Activated gamma-delta T cell (primary cell): Measurements from ENCODE around the gene SHISA7.

Source experiments
- DNase-seq: peaks from one replicate; lab custom pipeline; 2025; lab: John Stamatoyannopoulos, UW
- total RNA-seq, 2 donors: gene quantifications; one replicate each; lab custom pipeline; 2026; lab: John Stamatoyannopoulos, UW

SHISA7 gene
- 0 reads per million in 2 donors for total RNA-seq

DNA sequence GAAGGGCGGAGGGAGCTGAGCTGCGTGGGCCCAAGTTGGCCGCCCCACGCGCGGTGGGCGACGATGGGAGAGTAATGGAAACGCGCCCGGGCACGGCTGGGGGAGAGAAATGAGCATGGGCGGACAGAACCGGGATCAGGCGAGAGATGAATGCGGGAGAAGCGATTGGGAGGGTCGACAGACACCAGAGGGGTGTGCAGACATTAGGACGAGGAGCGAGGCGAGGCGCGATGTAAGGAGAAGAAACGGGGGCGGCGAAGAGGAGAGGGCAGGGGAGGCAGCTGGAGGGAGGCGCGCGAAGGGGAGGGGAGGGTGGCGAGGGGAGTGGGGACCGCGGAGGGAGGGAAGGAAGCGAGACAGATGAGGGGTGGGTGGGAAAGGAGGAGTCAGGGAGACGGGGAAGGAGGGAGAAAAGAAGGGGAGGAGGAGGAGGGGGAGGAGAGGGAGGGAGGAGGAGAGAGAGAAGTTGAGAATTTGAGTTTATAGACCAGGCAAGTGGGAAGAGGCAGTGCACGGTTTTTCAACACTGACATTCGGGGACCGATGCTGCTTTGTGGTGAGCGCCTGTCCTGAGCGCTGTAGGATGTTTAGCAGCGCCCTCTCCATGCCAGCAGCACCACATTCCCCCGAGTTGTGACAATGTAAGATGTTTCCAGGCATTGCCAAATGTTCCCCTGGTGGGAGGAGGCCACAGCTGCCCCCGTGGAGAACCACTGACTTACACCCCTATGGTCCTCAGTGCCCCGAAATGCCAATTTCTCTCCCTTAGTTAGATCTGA, at the start of gene SHISA7:
SHISA7 (minus strand) TSS at position 256 of the 779 bp plus-strand sequence. CDS start 437 bp downstream, outside the sequence.
- DNase-seq = no peak

GRCh38 chr19:55492362-55492944, 49.4 kb upstream of the SHISA7 start:
- no peak for DNase-seq

DNA sequence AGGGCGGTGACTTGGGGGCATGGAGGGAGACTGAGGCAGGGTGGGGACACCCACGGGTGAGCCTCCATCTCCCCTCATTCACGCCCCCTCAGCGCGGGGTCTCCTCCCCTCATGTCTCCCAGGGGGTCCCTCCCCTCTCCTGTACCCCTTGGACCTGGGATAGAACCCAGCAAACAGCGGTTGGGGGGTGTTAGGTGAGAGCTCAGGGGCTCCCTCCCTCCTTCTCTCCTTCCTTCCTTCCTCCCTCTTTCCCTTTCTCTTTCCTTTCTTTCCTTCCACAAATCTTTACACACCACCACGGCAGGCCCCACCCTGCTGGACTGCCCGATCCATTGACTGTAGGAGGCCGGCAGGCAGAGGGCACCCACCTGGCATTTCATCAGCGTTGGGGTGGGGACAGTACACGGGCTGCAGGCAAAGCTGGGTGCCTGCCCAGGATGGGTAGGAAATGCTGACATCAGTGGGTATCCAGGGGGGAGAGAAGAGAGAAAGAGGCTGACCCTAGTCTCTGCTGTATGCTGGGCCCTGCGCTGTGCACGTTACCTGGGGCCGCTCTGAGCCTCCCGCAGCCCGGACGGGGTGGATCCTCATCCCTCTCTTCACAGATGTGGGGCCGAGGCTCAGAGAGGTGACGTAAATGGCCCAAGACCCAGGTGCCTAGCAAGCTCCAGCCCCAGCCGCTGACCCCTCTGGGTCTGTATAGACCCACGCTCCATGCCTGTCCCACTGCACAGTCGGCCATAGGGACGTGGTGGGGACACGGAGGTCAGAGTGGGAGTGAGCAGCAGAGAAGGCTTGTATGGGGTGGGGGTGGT, 48.7 kb upstream of the SHISA7 start:
- DNase-seq = no peak

- DNase-seq = no peak
Observed at GRCh38 chr19:55490478-55491432, 47.7 kb upstream of the SHISA7 start.

DNA sequence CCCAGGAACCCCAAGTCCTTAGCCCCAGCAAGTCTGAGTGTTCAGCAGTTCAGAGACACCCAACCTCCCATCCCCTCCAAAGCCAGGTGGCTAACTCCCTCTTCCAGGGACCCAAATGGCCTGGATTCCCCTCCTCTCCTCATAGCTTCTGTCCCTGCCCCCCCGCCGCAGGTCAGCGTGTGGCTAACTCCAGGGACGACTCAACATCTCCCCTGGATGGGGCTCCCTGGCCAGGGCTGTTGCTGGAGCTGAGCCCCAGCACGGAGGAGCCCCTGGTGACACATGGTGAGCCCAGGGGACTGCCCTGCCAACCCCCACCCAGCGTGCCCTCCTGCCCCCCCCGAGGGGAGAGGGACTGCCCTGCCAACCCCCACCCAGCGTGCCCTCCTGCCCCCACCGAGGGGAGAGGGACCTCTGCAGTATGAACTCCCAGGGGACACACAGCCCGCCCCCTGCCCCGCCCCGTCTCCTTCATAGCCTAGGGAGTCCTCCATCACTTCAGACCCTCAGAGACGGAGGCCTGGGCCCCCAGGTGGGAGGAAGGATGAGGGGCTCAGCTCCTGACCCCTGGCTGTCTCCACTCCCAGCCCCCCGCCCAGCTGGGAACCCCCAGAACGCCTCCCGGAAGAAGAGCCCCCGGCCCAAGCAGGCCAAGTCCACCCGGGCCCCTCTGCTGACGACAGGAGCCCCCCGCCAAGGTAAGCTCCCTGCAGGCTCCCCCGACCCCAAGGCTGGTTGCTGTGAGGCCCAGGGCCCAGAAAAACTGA, 46.8 kb upstream of the SHISA7 start:
- no peak for DNase-seq

DNA sequence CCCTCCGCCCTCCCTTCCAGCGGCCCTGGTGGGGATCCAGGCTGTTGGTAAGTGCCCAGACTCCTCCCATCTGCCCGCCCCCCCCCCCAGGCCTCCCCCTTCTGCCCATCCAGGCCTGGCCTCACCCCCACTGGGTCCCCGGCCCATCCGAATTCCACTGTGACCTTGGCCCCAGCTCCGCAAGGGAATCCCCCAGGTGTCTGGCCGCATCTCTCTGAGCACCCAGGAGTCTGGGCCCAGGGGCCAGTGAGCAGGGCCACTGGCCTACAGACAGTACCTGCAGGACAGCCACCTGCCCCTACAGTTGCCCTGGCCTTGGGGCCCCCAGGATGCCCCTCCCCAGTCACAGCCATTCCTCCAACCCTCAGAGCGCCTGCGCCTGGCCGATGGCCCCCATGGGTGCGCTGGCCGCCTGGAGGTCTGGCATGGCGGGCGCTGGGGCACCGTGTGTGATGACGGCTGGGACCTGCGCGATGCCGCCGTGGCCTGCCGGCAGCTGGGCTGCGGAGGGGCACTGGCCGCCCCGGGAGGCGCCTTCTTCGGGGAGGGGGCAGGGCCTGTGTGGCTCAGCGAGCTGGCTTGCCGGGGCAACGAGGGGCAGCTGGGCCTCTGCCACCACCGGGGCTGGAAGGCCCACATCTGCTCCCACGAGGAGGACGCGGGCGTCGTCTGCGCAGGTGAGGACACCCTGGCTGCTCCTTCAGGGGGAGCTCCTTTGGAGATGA, 46.0 kb upstream of the SHISA7 start:
- DNase-seq = no peak

- DNase-seq = no peak
Observed at GRCh38 chr19:55487924-55488687, 45.0 kb upstream of the SHISA7 start, which contains the start of gene SSC5D. SSC5D (plus strand) TSS chr19:55488436; CDS start chr19:55488590, 154 bp downstream.

DNA sequence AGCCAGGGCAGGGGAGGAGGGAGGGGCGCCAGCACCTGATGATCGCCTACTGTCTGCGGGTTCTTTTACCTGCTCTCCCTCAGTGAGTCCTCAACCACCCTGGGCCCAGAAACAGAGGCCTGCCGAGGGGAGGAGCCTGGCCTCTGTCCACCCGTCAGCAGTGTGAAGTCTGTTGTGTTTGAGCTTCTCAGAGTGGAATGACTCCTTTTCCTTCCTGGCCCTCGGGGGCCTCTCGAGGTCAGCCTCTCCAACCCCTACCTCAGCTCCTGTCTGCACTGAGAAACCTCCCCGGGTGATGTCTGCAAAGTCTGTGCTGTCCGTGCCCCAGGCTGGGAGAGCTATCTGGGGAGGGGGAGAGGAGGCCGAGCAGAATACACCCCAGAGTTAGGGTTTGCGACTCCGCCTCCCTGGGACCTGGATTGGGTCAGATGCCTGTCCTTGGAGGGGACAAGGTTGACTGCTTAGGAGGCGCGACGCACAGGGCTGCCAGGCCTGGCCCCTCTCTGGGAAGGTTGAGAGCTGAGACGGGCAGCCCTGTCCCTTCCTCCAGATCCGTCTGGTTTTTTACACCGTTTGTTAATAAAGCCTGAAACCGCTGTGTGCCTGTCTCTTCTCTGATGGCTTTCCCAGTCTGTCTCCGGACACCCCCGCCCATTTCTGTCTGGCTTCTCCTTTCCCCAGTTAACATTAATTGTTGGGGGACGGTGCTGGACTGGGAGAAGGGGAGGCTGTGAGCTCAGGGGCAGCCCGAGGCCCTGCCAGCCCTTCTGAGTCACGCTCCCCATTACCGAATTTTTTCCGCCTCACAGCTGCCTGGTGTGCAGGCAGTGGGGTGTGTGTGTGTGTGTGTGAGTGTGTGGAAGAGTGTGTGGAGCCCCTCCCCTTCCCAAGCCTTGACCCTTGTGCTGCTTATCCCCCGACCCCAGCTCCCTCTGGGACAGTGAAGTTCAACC, 44.1 kb upstream of the SHISA7 start:
- DNase-seq = no peak

DNA sequence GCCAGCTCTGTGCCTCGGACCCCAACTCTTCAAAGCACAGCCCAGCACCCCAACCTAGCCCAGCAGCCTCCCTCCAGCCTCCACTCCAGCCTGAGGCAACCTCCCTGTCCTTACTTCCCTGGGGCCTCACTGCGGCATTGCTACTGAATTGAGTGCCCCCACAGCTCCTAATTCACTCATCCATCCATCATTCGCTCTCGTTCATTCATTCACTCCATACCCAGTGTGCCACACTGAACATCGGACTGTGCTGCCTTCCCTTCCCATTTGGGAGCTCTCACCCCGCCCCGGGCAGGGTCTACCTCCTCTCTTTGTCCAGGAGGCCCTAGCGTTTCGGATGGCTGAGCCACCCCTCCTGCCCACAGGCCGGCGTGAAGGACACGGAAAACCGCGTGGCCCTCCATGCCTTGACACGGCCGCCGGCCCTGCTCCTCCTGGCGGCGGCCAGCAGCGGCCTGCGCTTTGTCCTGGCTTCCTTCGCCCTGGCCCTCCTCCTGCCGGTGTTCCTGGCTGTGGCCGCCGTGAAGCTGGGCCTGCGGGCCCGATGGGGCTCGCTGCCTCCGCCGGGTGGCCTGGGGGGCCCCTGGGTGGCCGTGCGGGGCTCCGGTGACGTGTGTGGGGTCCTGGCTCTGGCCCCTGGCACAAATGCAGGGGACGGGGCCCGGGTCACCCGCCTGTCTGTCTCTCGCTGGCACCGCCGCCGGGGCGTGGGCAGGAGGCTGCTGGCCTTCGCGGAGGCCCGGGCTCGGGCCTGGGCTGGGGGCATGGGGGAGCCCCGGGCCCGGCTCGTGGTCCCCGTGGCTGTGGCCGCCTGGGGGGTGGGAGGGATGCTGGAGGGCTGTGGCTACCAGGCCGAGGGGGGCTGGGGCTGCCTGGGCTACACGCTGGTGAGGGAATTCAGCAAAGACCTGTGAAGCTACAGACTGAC, 43.2 kb upstream of the SHISA7 start:
- DNase-seq = no peak

- no peak for DNase-seq
Observed at GRCh38 chr19:55485439-55486011, 42.4 kb upstream of the SHISA7 start.

- peak; percentile 46 for DNase-seq
Observed at GRCh38 chr19:55484593-55485438, 41.7 kb upstream of the SHISA7 start, which contains the start of gene NAT14. NAT14 (plus strand) TSS chr19:55485188; CDS start chr19:55485709, 521 bp downstream.

GRCh38 chr19:55483706-55484592, 40.8 kb upstream of the SHISA7 start:
- no peak for DNase-seq

GRCh38 chr19:55482967-55483705, 40.0 kb upstream of the SHISA7 start:
- no peak for DNase-seq
